HL-60/S4 treated with phorbol 12-myristate 13-acetate at 8.2 ng/mL for 4 days and 3 days (cell line): ENCODE results near the gene FOXA1.

Experiments
- in situ Hi-C: fragments of 300-500 bp; cut with MboI; formaldehyde crosslinking; loops from 2 replicates; pipeline ENCODE4 v1.15.0; 2022; ENCODE audit warnings: low sequenced_read_pairs

The FOXA1 gene

GRCh38 chr14:37602605-37603453 lies 7.8 kb upstream of the FOXA1 start:
- in situ Hi-C loops = no loop called here

GRCh38 chr14:37601865-37602264 lies 6.8 kb upstream of the FOXA1 start:
- in situ Hi-C loops = no loop called here

DNA sequence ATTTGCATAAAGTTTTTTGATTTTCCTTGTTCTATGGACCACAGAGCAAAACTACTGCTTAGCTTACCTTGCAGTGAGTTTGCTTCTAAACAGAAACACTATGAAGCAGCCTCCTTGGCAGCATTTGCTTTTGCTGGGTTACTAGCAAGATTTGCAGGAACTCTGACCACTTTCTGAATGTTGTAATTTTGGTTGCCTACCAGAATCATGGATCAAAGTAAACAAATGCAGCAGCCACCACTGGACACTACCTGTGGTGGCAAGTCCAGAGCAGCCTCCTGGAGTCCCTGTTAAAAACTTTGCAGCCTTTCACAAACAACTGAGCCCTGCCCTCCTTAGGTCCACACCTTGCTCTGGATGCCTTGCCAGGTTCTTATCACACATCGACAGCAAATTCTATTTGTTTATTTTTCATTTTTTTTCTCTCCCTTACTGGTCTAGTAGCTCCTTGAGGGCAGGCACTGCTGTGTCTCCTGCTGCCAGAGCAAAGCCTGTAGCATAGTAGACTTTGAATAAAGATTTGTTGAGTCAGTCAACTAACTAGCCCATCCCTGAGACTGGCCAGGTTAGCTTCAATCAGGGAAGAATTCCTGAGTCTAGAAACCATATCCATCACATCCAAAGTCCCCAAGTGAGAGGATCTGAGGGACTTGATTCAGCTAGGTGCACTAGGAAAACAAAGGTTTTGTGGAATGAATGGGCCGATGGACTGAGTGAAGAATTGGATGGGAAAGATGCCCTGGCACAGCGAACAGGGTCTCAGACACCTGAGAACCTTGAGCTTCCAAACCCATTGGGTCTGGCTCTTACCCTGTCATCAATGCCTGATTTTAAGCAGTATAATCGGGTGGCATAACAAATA lies 6.1 kb upstream of the FOXA1 start:
- in situ Hi-C loops = no loop called here

- in situ Hi-C loops = no loop called here
These were observed 4.7 kb upstream of the FOXA1 start for GRCh38 chr14:37599507-37600368.

DNA sequence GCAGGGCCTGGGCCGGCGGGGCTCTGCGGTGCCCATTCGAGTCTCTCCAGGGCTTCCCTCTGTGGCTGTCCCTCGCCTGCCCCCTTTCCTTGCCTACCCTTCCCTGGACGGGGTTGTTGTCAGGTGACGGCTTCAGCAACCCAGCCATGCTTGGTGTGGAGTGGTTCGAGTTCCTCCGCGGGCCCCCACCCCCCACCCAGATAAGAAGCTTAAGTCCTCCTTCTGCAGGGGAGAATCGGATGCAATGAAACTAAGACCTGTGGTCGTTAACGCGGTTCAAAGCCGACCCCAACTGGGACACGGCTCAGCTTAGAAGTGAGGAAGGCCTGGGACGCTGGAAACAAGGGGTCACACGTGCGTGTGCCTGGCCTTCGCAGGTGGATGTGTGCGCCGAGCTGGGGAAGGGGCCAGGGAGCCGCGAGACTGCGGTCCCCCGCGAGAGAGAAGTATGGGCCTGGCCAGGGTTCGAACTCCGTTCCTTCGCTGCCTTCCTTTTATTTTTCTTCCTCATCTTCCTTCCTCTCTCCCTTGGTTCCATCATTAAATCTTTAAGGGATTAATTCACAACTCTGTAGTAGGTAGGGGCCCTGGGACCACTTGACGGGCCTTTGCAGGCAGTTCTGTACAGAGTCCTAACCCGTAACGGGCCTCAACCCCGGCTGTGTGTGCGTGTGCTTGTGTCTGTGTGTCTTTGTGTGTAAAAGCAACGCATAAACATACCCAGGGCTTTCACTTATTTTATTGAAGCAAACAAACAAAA lies 3.9 kb upstream of the FOXA1 start:
- in situ Hi-C loops = no loop called here

GRCh38 chr14:37597914-37598746 lies 3.1 kb upstream of the FOXA1 start:
- in situ Hi-C loops = no loop called here

GRCh38 chr14:37597538-37597913 lies 2.5 kb upstream of the FOXA1 start:
- in situ Hi-C loops = no loop called here

- in situ Hi-C loops = no loop called here
These were observed 1.9 kb upstream of the FOXA1 start for GRCh38 chr14:37596790-37597472.

DNA sequence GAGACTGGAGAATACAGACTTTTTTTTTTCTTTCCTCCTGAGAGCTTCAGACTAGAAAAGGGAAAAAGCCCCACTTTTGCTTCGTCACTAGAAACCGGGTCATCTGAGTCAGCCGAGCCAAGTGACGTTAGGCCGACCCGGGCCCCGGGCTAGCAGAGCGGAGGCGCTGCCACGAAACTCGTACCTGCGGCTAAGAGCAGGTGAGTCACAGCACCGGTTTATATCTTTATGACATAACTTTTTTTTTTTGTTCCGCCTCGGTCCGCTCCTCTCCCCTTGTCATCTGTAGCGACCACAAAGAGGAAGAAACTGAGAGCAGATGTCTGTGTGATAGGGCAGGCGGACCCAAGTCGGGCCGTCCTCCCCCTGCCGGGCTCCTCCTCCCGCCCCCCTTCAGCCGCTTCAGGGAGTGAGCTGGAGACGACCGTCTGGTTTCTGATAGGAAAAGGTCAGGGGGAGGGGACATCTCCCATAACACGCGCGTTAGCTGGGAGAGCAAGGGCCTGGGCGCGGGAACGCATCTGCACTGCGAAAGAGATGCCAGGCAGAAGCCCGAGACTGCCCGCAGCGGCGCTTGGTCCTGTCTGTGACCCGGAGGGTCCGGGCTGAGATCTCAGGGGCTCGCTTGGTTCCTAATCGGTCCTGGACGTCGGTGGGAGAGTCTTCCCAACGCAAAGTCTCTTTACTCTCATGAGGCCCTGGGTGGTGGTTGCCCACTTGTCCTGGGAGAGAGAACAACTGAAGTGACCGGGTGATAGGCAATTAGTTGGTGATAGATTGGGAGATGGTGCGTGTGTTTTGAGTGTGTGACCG lies 966 bp upstream of the FOXA1 start:
- in situ Hi-C loops = no loop called here

DNA sequence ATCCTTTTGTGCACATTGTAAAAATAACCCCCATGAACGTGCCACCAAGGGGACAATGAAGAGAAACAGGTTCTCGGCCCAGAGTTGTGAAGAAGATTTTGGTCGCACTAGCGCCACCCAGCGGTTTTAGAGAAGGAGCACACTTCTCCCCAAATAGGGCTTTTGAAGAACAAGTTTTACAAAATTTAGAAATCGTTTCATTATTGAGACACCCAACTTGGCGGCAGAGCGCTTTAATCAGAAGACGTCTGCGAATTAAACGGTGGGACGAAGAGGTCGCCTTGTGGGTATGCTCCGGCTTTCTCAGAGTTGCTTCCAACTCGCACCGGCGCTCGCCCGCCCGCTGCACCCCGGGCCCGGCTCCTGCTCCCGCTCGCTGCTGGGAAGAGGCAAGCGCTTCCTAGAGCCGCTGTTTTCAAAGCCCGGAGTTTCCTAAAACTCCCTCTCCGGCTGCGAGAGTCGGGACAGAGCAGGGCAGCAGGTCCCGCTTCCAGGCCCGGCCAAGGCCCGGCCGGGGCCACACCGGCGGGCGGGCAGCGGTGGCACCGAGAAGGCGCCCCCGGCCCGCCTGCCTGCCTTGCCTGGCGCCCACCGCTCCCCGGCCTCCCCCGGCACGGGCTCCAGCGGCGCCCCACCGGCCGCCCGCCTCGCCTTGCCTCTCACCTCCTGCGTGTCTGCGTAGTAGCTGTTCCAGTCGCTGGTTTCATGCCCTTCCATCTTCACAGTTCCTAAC lies 645 bp downstream of the FOXA1 start:
- in situ Hi-C loops = no loop called here

DNA sequence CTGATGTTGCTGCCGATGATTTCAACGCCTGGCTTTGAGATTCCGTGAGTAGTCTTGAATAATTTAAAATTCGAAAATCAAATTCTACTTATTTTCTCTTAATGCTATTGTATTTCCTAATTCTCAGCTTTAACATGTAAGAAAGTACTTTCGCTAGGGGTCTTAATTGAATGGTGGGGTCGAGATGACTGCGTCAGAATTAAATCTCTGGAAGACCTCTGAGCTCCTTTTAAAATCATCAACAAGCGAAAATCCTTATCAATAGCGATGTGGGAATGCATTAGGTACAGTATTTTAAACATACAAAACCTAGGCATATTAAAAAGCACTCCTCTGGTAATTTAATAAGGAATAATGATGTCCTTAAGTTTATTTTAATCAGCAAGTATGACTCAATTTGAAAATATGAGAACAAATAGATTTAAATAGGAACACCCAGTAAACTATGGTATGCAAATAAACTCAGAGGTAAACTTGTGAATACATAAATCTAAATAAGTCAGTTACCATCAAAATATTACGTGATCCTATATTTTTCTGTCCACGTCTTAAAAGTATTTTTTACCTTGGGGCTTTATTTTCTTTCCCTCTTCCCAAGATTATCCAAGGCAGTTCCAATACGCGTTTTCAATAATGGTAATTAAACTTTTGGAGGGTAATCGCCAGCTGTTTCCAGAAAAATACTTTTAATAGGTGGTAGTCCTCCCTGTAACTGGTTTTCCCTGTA lies 1.4 kb downstream of the FOXA1 start:
- in situ Hi-C loops = no loop called here

GRCh38 chr14:37592482-37593408 lies 2.3 kb downstream of the FOXA1 start:
- in situ Hi-C loops = no loop called here

DNA sequence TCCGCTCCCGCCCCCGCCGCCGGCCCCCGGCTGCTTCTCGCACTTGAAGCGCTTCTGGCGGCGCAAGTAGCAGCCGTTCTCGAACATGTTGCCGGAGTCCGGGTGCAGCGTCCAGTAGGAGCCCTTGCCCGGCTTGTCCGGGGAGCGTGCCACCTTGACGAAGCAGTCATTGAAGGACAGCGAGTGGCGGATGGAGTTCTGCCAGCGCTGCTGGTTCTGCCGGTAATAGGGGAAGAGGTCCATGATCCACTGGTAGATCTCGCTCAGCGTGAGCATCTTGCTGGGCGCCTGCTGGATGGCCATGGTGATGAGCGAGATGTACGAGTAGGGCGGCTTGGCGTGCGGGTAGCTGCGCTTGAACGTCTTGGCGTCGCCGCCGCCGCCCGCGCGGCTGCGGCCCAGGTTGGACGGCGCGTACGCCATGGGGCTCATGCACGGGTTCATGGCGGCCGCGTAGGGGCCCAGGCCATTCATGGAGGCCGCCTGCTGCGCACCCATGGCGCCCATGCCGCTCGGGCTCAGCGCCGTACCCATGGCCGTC lies 3.0 kb downstream of the FOXA1 start:
- in situ Hi-C loops = no loop called here

GRCh38 chr14:37591311-37591940 lies 3.6 kb downstream of the FOXA1 start:
- in situ Hi-C loops = no loop called here
